ENCODE results near the gene C14orf180. TPM values are rescaled to one million over a fixed set of nuclear protein-coding genes. Genes with fewer than 3 reads are reported as not detected.

Gene C14orf180
- total RNA-seq, 1 experiment from 2014 or later, result not detected

GRCh38 chr14:104593241-104593701 is 13.7 kb downstream of the C14orf180 start:
- Histone ChIP-seq H3K9me3 (ENCODE audit: control insufficient read depth, low read depth, low read length) (no peaks in the 10 kb centered on the region), H3K23ac (ENCODE audit: insufficient read length, low read depth, low read length) (no peak overlapping the region), H3K4ac (ENCODE audit: low read depth, low read length) (no peak overlapping the region), H3K4me1 (ENCODE audit: insufficient read depth, low read length) (no peaks in the 10 kb centered on the region), H3K27ac (ENCODE audit: insufficient read length, low read depth, low read length) (no peak overlapping the region), H3K27me3 (ENCODE audit: insufficient read depth, low read length) (no peaks in the 10 kb centered on the region), H2BK12ac (ENCODE audit: insufficient read length, low read depth, low read length) (no peak overlapping the region), H3K23me2 (ENCODE audit: insufficient read length, low read depth, low read length, poor library complexity, severe bottlenecking) (no peaks in the 10 kb centered on the region), H4K8ac (replicated peaks; ENCODE audit: insufficient read length, low read depth, low read length) (no peak overlapping the region), H4K5ac (ENCODE audit: insufficient read length, low read depth, low read length) (no peak overlapping the region), H4K20me1 (ENCODE audit: control insufficient read depth, insufficient read depth, insufficient read length) (no peaks in the 10 kb centered on the region), H3K79me2 (ENCODE audit: insufficient read depth, low read length) (no peaks in the 10 kb centered on the region), H2AFZ (ENCODE audit: low read length) (no peak overlapping the region), H2BK5ac (ENCODE audit: insufficient read length, low read length) (no peak overlapping the region), H3K9ac (ENCODE audit: extremely low read depth, insufficient read length, low read length) (no peak overlapping the region), H2AK5ac (ENCODE audit: insufficient read length, low read length) (no peak overlapping the region), H3K18ac (ENCODE audit: insufficient read length, low read depth, low read length) (no peak overlapping the region), H2BK20ac (ENCODE audit: low read depth, low read length, poor library complexity, severe bottlenecking) (no peak overlapping the region), H3T11ph (ENCODE audit: low read length) (no peak overlapping the region), H2BK120ac (ENCODE audit: low read depth, low read length, poor library complexity, severe bottlenecking) (no peak overlapping the region), H4K91ac (ENCODE audit: insufficient read length, low read depth, low read length) (no peak overlapping the region), H3K4me2 (ENCODE audit: insufficient read depth, insufficient read length, low read length) (no peak overlapping the region), H3K79me1 (ENCODE audit: insufficient read depth, low read depth, low read length, poor library complexity, severe bottlenecking) (no peaks in the 10 kb centered on the region), H3K14ac (ENCODE audit: insufficient read depth, low read length) (no peak overlapping the region), H3K56ac (ENCODE audit: insufficient read length, low read depth, low read length) (no peak overlapping the region), H2BK15ac (ENCODE audit: low read depth, low read length) (no peak overlapping the region)
- no CpG with 5 or more reads among the region's 18 CpGs for WGBS (ENCODE audit: extremely low coverage, insufficient read length, low lambda C conversion rate)
- DNase-seq, result no peak
- Mint-ChIP-seq H3K4me3 (no peak overlapping the region), H3K9me3 (no peaks in the 10 kb centered on the region; a peak in 1 of 5 replicates), H3K27ac (no peak overlapping the region), H3K36me3 (ENCODE audit: insufficient read depth in 1 of 3, low read depth in 3 of 3) (no peaks in the 10 kb centered on the region), H3K4me1 (peaks cover 0 to 5% of the 10 kb centered on the region in 2 experiments; a peak in 3 of 4 replicates), H3K27me3 (ENCODE audit: low read depth) (peaks cover 4% of the 10 kb centered on the region)
- peak; percentile 43 for TF ChIP-seq CTCF (conservative IDR thresholded peaks at IDR 0.05)

All from H9 (cell line).